ENCODE measurements around the gene IL18RAP. TPM values are rescaled to one million over a fixed set of nuclear protein-coding genes. Genes with fewer than 3 reads are reported as not detected.

IL18RAP gene
- total RNA-seq, 1 experiment from 2014 or later: not detected

DNA sequence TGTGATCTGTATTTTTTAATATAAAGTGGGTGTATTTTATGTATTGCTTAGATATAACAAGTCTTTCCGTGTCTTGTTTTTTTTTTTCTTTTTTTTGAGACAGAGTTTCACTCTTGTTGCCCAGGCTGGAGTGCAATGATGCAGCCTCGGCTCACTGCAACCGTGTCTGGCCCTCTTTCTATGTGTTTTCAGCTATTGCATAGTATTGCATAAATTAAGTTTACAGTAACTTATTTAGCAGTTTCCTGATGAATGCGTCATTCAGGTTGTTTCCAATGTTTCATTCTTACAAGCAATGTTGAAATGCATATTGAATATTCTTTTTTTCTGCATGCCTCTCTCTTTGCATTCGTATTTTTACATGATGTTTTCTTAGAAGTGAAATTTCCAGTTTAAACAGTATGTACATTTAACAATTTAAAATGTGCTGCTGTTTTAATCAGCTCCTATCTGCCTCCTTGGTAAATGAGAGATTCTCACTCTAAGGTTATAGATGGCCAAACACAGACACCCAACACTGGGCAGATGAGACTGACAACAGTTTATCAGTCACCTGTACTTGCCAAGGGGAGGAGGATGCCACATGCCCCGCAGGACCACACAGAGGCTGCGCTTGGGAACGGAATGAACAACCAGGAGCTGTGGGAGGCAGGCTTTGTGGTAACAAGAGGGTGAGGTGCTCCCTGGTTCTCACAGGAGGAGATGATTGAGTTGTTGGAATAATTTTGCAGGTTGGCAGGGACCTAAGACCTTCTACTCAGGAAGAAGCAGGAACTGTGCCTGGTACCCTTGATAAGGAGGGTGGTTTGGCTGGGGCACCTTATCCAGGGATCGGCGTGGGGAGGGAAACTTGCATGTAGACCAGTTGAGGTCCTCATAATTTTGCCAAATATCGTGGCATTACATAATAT, 57.6 kb downstream of the IL18RAP start:
- Histone ChIP-seq H3K27ac (ENCODE audit: low read depth, low read length, poor library complexity, severe bottlenecking) (no peak overlapping the region), H3K4me1 (ENCODE audit: insufficient read depth, low read length, poor library complexity, severe bottlenecking) (no peaks in the 10 kb centered on the region), H3K27me3 (replicated peaks; ENCODE audit: insufficient read depth, low read depth, low read length, poor library complexity) (peaks cover 7% of the 10 kb centered on the region), H3K9me3 (ENCODE audit: low read depth, low read length, poor library complexity, severe bottlenecking) (no peaks in the 10 kb centered on the region), H3K4me3 (ENCODE audit: low read depth, low read length, poor library complexity, severe bottlenecking) (no peak overlapping the region), H3K36me3 (ENCODE audit: insufficient read depth, low read length, poor library complexity, severe bottlenecking) (no peaks in the 10 kb centered on the region)
- ChIA-PET CTCF (no interaction called here), POLR2A (ENCODE audit: low non-redundant PET) (no interaction called here)
- TF ChIP-seq, protein P1, sequence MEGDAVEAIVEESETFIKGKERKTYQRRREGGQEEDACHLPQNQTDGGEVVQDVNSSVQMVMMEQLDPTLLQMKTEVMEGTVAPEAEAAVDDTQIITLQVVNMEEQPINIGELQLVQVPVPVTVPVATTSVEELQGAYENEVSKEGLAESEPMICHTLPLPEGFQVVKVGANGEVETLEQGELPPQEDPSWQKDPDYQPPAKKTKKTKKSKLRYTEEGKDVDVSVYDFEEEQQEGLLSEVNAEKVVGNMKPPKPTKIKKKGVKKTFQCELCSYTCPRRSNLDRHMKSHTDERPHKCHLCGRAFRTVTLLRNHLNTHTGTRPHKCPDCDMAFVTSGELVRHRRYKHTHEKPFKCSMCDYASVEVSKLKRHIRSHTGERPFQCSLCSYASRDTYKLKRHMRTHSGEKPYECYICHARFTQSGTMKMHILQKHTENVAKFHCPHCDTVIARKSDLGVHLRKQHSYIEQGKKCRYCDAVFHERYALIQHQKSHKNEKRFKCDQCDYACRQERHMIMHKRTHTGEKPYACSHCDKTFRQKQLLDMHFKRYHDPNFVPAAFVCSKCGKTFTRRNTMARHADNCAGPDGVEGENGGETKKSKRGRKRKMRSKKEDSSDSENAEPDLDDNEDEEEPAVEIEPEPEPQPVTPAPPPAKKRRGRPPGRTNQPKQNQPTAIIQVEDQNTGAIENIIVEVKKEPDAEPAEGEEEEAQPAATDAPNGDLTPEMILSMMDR (conservative IDR thresholded peaks at IDR 0.05; ENCODE audit: low read depth, low read length): no peak
- TF ChIP-seq EZH2 (IDR thresholded peaks at IDR 0.05; ENCODE audit: borderline replicate concordance, low read depth, low read length, poor library complexity, severe bottlenecking): no peak
- DNase-seq (ENCODE audit: low spot score): no peak
- intact Hi-C loops (cut with micrococcal nuclease; ENCODE audit: unreplicated experiment): no loop called here
- no TSS peak for BruUV-seq (replicated peaks)

DNA sequence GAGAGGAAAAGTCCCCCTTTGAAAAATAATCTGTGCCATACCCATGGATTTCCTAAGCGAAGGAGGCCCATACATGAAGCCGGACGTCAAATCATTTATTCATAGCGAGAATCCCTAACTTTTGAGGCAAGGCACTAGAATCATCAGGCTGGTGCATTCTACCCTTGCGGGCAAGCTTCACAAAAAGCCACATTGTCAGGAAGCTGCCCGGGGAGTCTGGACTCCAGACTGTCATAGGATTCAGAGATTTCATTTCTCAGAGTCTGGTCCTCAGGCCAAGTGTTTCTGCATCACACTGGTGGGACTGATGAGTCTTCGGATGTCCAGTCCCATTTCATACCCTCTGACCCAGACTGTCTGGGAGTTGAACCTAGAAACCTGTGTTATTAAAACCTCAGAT, 59.0 kb downstream of the IL18RAP start:
- no peaks in the 10 kb centered on the region for H3K27me3 ChIP-seq (replicated peaks; ENCODE audit: insufficient read depth, low read depth, low read length, poor library complexity)
- DNase-seq (ENCODE audit: low spot score): no peak
- no peaks in the 10 kb centered on the region for H3K9me3 ChIP-seq (ENCODE audit: low read depth, low read length, poor library complexity, severe bottlenecking)
- H3K27ac ChIP-seq (ENCODE audit: low read depth, low read length, poor library complexity, severe bottlenecking): no peak overlapping the region
- TF ChIP-seq, protein P1 (conservative IDR thresholded peaks at IDR 0.05; ENCODE audit: low read depth, low read length): no peak
- no peak for TF ChIP-seq EZH2 (IDR thresholded peaks at IDR 0.05; ENCODE audit: borderline replicate concordance, low read depth, low read length, poor library complexity, severe bottlenecking)
- BruUV-seq (replicated peaks): no TSS peak
- intact Hi-C loops (cut with micrococcal nuclease; ENCODE audit: unreplicated experiment): no loop called here
- ChIA-PET POLR2A (ENCODE audit: low non-redundant PET) (no interaction called here), CTCF (no interaction called here)
- H3K36me3 ChIP-seq (ENCODE audit: insufficient read depth, low read length, poor library complexity, severe bottlenecking): no peaks in the 10 kb centered on the region
- no peak overlapping the region for H3K4me3 ChIP-seq (ENCODE audit: low read depth, low read length, poor library complexity, severe bottlenecking)
- no peaks in the 10 kb centered on the region for H3K4me1 ChIP-seq (ENCODE audit: insufficient read depth, low read length, poor library complexity, severe bottlenecking)

GRCh38 chr2:102483086-102483485, 60.1 kb downstream of the IL18RAP start:
- TF ChIP-seq, protein P1 (conservative IDR thresholded peaks at IDR 0.05; ENCODE audit: low read depth, low read length): no peak
- TF ChIP-seq EZH2 (IDR thresholded peaks at IDR 0.05; ENCODE audit: borderline replicate concordance, low read depth, low read length, poor library complexity, severe bottlenecking): no peak
- H3K4me3 ChIP-seq (ENCODE audit: low read depth, low read length, poor library complexity, severe bottlenecking): no peak overlapping the region
- H3K9me3 ChIP-seq (ENCODE audit: low read depth, low read length, poor library complexity, severe bottlenecking): no peaks in the 10 kb centered on the region
- ChIA-PET POLR2A (ENCODE audit: low non-redundant PET) (no interaction called here), CTCF (no interaction called here)
- no TSS peak for BruUV-seq (replicated peaks)
- no peaks in the 10 kb centered on the region for H3K4me1 ChIP-seq (ENCODE audit: insufficient read depth, low read length, poor library complexity, severe bottlenecking)
- intact Hi-C loops (cut with micrococcal nuclease; ENCODE audit: unreplicated experiment): no loop called here
- DNase-seq (ENCODE audit: low spot score): no peak
- no peak overlapping the region for H3K27ac ChIP-seq (ENCODE audit: low read depth, low read length, poor library complexity, severe bottlenecking)
- no peaks in the 10 kb centered on the region for H3K36me3 ChIP-seq (ENCODE audit: insufficient read depth, low read length, poor library complexity, severe bottlenecking)
- no peaks in the 10 kb centered on the region for H3K27me3 ChIP-seq (replicated peaks; ENCODE audit: insufficient read depth, low read depth, low read length, poor library complexity)
